T1000 (cell line): ENCODE measurements around the gene STK17B.

Source experiments
- DNase-seq: peaks from one replicate; lab custom pipeline; 2025; ENCODE audit warnings: mixed read lengths; lab: John Stamatoyannopoulos, UW

STK17B gene

DNA sequence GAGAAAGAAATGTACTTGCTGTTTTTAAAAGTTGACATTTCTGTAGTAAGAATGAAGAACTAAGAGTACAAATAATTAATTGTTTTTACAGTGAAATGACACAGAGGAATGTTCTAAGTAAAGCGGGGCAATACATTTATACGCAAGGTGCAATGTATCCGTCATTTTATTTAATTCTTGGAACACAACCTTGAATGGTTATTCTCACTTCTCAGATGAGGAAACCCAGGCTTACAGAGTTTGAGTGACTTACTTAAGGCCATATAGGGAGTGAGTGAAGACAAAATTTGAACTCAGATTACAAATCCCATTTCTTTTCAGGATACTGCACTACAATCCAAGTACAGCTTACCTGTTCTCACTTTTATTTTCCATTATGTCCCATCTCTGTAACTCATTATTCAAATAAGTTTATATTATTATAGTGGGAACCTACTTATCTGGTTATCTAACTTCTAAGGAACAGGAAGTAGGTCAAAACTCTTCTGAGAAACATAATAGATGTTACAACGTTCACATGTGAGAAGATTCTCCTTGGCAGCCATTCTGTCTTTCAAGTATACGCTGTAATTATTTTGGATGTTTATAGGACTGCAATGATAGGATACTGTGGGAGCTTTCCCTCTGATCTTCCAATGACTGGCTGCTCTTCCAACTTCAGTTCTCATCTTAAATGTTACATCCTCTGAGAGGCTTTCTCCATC is 12.3 kb upstream of the STK17B start:
- no peak for DNase-seq

DNA sequence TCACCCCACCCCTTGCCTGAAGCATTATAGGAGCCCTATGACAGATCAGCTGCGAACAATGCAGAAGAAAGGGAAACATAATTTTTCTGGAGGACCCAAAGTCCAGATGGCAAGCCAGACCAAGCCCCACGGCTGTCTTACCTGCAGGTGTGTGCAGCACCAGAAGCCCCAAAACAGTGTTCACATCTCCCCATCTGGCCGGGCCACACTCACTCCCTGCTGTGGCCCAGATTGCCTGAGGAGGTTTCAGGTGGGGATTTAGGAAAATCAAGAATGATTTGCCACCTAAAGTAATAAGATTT is 11.7 kb upstream of the STK17B start:
- DNase-seq = no peak

DNA sequence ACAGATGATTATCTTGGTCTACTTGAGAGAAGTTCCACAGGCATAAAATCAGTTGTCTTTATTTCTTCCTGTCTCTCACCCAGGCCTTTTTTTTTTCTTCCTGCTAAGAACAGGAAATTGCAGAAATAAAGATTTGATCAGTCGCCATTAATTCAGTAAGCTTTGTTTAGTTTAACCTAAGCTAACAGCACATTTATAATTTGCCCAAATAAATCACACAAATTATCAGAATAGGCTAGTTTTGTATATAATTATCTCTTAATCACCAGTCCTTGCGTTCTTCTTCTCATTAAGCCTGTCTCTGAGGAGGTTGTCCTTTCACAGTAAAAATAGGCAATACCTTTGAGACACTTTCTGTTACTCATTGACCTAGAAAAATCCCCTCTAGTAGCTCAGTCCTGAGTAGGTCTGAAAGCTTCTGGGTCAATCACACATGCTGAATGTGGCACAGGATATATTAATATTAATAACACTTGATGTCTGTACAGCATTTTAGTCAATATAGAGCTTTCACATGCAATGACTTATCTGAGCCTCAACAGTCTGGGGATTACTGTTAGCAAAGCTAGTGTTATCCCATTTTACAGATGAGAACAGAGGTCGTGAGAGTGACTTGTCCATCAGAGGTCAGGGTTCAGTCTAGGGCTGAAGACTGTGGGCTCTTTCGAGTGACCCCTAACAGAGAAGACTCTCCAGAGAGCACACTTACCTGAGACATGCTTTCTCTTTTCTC is 11.2 kb upstream of the STK17B start:
- DNase-seq = no peak

DNA sequence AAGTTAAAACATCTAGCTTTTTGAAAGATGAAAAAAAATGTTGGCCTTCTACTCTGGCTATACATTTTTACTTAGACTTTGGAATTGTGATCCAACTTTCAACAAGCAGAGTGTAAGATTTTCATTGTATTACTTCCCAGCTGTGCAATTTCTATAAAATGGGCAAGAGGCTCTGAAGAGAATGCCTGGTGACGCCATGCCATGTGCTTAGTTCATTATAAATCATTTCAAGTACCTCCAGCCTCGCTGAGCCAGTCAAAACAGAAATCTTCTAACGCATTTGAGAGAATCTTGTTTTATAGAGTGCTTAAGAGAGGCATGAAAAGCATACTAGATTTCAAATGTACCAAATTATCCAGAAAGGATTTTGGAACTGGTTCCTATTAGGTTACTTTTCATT is 10.1 kb upstream of the STK17B start:
- DNase-seq = no peak

DNA sequence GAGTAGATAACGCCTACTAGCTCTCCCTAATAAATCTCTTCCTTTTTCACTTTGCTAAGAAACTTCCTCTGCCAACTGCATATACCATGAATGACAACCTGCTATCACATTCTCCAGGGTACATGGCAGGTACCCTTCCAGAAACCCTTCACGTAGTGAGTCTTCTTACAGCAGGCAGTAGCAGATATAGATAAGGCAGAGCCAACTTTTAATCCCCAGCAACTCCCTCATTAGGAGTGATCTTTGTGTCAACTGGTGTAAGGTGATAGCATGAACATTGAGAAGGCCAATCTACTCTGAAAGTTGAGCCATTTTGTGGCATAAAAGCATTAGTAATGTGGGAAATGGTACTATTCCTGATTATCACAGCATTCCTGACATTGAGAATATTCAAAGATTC is 5.7 kb upstream of the STK17B start:
- DNase-seq = no peak

DNA sequence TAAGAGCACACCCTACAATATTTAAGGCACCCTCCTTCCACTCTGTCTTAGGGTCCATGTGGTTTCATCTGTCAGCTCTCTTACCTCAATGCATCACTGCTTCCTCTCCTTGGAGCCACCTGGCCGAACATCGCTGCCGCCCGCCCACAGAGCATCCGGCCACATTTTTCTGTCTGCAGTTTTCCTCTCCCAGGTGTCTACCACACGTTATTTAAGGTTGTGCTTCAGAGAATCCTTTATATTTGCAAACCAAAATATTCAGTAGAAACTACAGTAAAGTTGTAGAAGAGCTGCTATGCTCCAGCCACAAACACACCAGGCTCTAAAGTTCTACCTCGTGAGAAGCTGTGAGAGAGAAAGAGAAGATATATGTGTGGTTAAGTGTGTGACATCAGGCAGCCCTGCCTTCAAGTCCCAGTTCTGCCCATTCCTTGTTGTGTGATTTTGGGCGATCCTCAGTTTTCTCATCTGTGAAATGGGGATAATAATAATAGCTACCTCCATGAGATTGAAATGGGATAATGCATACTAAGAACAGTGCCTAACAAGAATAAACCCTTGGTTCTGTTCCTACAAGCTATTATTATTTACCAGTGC is 4.9 kb upstream of the STK17B start:
- DNase-seq = no peak

DNA sequence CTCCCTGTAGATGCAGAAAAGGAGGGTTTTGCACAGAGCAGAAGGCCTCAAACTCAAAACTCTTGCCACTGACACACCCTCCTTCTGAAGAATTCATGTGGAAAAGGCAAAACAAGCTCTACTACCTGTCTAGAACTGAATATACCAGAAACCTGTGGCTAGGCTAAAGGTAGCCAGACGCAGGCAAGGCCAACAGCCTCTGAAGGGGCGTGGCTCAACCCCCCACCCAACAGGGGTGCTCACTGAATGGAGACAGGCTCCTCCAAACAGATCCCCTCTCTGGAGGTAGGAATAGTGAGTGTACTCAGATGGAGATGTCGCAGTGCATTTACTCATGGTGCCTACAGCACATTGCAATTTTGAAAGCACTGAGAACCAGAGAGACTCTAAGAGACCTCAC is 3.0 kb upstream of the STK17B start:
- DNase-seq = no peak

DNA sequence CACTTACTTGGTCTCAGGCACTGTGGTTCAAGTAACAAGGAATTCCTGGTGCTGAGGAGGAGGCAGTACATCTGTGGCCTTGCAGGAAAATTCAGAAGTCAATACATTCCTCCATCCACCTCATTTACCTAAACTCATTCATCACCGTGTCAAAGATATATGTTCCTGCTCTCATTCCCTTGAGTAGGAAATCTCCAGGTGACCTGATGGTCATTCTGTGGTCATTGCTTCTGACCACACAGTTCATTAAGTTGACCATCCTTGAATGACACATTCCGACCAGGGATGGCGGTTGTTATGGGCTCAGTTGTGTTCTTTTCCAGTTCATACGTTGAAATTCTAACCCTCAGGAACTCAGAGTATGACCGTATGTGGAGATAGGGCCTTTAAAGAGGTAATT is 2.1 kb upstream of the STK17B start:
- DNase-seq = no peak

DNA sequence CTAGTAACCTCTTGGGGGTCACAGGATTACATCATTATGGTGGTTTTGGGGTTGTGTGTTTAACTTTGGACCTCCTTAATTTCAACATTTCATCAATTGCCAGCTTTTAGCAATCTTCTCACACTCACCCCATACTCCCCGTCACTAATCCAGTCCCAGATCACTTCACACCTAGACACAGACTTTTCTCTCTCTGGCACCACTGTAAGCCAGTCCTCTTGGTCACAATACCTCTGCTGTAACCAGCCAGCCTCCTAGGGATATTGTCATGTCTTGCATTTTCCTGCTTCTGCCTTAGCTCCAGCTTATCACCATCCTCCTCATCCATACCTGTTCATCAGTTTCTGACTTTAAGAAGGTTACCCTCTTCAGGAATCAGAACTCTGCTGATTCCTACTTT is 1.6 kb upstream of the STK17B start:
- no peak for DNase-seq

DNA sequence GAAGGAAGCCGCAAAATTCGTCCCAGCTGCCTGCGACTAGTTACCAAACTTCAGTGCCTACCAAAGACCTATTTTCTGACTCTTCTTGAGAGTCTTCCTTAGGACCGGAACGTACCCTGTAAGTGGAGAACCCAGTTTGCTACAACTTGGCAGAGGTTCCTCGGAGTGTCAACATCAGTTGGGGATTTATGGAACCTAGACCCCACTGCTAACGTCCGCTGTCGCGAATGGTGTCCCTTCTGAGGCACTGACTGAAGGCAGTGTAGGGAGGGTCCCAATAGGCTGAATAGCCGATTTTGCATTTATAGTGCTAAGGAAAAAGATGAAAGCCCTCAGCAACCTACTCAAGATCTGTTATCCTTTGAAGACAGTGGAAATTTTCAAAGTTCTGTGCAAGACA is 568 bp upstream of the STK17B start:
- no peak for DNase-seq

DNA sequence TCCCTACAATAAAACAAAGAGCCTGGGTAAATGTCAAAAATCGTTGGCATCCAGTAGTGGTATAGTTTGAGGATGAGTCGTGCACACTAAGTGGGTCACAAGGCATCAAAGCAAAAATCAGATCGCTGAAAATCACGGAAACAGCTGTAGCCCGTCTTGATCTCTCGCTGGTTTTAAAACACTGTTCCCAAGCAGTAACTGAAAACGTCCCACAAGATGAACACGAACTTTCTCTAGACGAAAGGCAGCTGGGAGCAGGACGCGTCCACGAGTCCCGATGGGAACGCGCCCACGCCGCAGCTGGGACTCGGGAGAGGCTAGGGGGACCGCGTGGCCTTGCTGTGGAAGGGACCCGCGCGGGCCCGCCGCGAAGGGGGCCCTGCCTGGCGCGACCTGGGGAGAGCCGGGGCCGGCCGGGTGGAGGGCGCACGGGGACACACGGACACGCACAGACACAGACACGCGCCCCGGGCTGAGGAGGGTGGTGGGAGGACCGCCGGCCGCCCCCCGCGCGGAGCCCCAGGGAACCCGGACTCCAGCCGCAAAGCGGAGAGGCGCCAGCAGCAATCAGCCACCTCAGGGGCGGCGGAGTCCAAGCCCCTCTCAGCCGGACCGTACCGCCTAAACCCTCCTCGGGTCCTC is 651 bp downstream of the STK17B start:
- DNase-seq = no peak

DNA sequence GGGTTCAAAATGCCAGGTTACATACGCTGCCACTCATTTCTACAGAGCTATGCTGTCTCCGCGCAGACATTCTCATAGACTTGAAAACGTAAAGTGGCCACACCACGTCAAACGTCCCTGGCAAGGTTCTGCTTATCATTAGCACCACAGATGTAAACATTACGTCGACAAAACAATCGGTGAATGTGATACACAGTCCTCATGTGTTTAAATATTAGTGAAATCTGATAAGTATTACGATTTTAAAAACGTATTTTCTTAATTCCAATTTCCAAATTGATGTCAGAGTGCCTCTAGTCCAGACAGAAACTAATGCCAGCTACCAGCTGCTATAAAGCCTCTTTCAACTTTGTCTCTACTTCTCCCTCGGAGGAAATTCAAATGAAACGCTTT is 1.2 kb downstream of the STK17B start:
- DNase-seq = no peak

DNA sequence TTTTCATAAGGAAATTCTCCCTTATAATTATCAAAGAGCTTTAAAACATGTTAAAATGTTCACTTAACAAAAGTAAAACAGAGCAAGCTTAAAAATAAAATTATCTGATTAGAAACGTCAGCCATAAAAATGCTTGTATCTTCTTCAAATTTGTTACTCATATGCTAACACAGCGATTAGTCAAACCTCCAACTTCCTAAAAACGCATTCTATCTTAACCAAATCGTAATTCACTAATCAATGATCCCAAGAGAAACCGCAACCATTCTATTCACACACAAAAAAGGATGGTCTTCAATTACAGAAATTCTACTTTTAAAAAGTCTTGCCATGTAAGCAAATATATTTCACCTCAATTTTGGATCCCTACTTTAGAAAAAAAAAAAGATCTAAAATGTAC is 1.9 kb downstream of the STK17B start:
- no peak for DNase-seq

DNA sequence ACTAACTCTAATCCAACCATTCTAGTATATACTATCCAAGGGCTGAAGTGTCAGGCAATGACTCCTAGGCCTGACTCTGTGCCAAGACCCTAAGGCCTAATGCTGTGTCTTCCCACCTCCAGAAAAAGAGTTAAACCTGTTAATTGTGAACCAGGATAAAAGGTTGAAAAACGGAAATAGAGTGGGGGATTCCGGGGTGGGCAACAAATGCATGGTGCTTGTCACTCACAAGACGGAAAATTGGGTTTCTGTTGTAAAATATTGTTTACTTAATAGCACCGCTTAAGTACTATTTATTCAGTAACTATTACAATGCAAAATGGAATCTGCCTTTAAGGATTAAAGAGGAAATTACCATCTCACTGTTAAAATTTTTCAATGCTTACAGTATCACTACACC is 3.2 kb downstream of the STK17B start:
- no peak for DNase-seq

DNA sequence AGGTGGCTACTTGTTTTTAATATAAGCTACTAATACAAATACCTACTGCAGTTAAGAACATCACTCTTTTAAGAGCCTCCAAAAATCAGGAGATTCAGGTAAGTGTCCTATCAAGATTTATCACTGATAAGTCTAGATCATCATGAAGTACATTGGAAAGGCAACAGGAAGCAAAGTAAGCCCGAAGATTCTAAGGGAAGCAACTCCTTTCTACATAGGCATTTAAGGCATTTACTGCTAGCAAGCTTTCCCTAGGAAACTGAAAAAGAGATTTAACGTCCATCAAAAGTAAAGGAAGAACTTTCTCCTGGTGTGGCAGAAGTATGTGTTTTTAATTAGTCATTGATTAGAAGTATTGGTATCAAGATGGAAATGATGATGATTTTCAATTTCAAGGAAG is 3.7 kb downstream of the STK17B start:
- DNase-seq = no peak

DNA sequence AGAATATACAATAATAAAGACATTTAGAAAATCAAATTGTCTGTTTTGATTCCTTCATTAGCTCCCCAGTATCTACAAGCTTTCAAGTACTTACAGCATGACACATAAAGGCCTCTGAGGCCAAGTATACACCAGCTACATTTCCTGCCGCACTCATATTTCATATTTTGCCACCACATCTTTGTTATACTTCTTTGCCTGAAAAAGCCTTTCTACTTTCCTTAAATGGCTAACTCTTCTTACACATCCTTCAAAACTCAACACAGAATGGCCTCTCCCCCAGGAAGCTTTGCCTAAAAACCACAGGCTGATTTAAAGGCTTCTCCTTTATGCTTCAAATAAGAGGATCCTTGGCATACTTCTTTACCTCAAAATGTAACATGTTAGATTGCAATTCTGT is 4.5 kb downstream of the STK17B start:
- no peak for DNase-seq

DNA sequence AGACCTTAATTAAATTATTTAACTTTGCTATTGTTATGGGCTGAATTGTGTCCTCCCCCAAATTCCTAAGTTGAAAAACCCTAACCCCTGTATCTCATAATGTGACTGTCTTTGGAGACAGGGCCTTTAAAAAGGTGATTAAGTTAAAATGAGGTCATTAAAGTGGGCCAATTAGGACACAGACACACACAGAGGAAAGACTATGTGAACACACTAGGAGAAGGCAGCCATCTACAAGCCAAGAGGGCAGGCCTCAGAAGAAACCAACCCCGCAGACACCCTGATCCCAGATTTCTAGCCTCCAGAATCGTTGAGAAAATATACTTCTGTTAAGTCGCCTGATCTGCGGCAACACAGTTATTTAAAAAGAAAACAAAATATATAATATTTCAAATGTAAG is 6.4 kb downstream of the STK17B start:
- no peak for DNase-seq

DNA sequence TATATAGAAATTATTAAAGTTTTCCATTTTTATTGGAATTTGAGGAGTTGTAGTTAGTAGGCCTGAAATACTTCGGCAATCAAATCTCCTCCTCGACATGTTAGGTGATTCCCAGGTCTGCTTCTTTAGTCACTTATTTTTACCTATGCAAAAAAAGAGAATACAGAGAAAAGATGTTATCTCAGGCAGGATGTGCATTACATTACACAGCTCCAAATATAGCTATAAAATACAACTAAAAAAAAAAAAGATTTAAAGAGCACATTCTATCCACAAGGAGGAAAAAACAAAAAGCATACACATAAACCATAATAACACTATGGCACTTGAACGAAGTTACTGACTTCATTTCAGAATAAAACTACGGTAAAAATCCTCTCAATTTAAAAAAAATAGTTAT is 8.1 kb downstream of the STK17B start:
- DNase-seq = no peak

DNA sequence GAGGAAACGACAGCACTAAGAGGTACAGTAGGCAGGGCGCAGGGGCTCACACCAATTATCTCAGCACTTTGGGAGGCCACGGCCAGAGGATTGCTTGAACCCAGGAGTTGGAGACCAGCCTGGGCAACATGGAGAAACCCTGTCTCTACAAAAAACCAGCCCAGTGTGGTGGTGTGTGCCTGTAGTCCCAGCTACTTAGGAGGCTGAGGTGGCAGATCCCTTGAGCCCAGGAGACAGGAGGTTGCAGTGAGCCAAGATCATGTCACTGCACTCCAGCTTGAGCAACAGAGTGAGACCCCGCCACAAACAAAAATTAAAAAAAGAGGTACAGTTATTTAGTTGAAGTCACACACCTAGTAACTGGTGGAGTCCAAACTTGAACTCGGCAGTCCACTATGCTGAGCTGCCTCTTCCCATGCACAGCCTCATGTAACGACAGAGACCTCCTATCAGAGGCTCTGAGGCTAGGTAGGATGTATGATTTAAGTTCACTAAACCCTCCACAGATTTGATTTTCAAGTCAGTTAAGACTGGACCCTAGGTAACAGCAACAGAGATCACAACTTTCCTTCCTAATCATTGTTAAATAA is 8.7 kb downstream of the STK17B start:
- no peak for DNase-seq

DNA sequence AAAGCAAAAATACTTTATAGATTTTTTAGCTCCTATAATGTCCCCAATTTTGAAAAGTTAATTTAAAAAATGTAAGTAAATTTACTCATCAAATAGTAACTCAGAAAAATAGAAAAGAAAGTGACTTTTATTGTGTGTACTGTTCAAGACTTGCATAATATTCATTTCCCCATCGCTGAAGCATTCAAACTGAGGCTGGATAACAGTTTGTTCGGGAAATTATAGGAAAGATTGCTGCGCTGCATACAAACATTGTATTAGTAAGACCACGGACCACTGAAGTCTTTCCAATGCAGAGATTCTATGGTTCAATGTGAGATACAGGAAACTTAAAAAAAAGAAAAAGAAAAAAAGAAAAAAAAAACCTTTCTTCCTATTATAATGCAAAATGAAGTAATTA is 10.4 kb downstream of the STK17B start:
- DNase-seq = no peak

DNA sequence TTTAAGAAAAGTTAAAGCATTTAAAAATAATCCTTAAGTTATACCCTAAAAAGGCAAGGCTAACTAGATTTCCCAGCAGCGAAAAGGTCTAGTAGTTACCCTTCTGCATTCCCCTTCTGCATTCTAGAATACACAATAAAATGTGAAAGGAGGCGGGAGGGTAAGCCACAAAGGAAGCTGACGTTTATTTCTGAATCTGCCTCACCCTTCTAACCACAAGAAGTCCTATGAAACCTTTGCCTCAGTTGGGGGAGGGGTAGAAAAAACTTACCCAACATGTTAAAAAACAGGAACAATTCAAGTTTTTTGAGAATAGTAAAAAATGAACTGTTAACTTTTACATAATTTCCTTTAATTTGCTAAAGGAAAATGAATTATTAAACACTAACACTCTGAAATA is 11.3 kb downstream of the STK17B start:
- no peak for DNase-seq

DNA sequence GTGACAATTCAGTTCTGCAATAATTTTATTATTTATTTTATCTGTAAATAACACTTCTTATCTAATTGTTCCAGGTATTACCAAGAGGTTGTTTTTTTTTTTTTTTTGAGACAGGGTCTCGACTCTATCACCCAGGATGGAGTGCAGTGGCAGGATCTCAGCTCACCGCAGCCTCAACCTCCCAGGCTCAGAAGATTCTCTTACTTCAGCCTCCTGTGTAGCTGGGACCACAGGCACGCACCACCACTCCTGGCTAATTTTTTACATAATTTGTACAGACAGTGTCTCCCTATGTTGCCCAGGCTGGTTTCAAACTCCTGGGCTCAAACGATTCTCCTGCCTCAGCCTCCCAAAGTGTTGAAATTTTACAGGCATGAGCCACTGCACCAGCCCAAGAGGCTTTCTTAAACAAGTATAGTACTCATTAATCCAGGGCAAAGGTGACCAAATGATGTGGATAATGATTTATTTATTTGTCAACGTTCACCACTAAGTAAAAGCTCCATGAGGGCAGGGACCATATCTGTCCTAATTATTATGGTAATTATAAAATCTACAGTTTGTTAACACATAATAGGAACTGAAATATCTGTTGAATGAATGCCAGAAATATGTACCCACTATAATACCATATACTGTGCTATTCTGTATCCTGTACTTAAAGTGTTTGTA is 12.0 kb downstream of the STK17B start:
- DNase-seq = no peak
